C4-2B (cell line): ENCODE data around the gene MST1.

Source experiments
- CTCF ChIP-seq: fragments of 450-650 bp; conservative IDR thresholded peaks from 2 replicates; pipeline ENCODE4 v1.5.1; 2017; ENCODE audit warnings: mild to moderate bottlenecking
- ZFX ChIP-seq: fragments of 450-650 bp; IDR thresholded peaks from 2 replicates; pipeline ENCODE4 v1.6.1; 2017

GRCh38 chr3:49711489-49711888, 22.2 kb upstream of the MST1 start:
- no peak for TF ChIP-seq CTCF
- no peak for TF ChIP-seq ZFX
